H1 (cell line): ENCODE measurements around the gene SPATS2L. TPM values are rescaled to one million over a fixed set of nuclear protein-coding genes. Genes with fewer than 3 reads are reported as not detected.

ENCODE experiments used
- CTBP2 ChIP-seq: IDR thresholded peaks from 2 replicates; pipeline ENCODE4 v1.7.0; 2011; ENCODE audit warnings: borderline replicate concordance, mild to moderate bottlenecking, moderate library complexity, mixed read lengths, low read length; ENCODE audit not compliant: insufficient read depth, insufficient read length
- EGR1 ChIP-seq: IDR thresholded peaks from 2 replicates; pipeline ENCODE4 v1.6.1; 2011; ENCODE audit warnings: low read depth, low read length, borderline replicate concordance
- HDAC6 ChIP-seq: IDR thresholded peaks from one replicate; pipeline ENCODE4 v1.7.1; 2012; ENCODE audit warnings: low read depth, mild to moderate bottlenecking, inconsistent platforms, low read length, moderate library complexity
- TAF1 ChIP-seq: IDR thresholded peaks from 2 replicates; pipeline ENCODE4 v1.6.1; 2011; ENCODE audit warnings: mild to moderate bottlenecking, low read depth, low read length
- TAF7 ChIP-seq: optimal IDR thresholded peaks from 2 replicates; pipeline ENCODE3; 2011; ENCODE audit warnings: low read depth, mild to moderate bottlenecking, inconsistent platforms, low read length, moderate library complexity, borderline replicate concordance
- YY1 ChIP-seq: IDR thresholded peaks from 2 replicates; pipeline ENCODE4 v1.6.1; 2011; ENCODE audit warnings: low read depth, mild to moderate bottlenecking, low read length
- polyA plus RNA-seq, 7 experiments: library from polyadenylated mRNA; depleted of rRNA in 3 of 7; stranded (reverse) in 5 of 7; unstranded in 2 of 7; fragments of >200 nt in 5 of 7; fragments of 200-250 nt in 2 of 7; gene quantifications; 1 replicate in 5 of 7; 2 replicates in 1 of 7; 4 replicates in 1 of 7; pipeline versions ENCODE4 v1.2.1 to v1.2.3, GENCODE V29; 2011 to 2013; ENCODE audit warnings: missing spikeins in 2 of 7, mixed read lengths in 2 of 7
- total RNA-seq: library from RNA; stranded (reverse); fragmentation: NEBNext Ultra II Directional; extraction: Animal tissue kit (Norgen Biotek cat#: 25700); gene quantifications from 2 replicates; pipeline ENCODE4 v1.2.1, GENCODE V29; 2021
- TF ChIP-seq, protein P1 (sequence below): fragments of 300-600 bp; sonication (generic); IDR thresholded peaks from 2 replicates; pipeline ENCODE4 v1.7.1; 2012; ENCODE audit warnings: low read length, moderate library complexity, mild to moderate bottlenecking, inconsistent platforms; ENCODE audit not compliant: insufficient replicate concordance
- TF ChIP-seq, protein P2 (sequence below): IDR thresholded peaks from 2 replicates; pipeline ENCODE4 v1.6.1; 2012; ENCODE audit warnings: inconsistent platforms
- TF ChIP-seq, protein P3 (sequence below): IDR thresholded peaks from 2 replicates; pipeline ENCODE4 v1.6.1; 2012; ENCODE audit warnings: low read length, inconsistent platforms

SPATS2L gene
- total and polyA plus RNA-seq, 2 of the 8 experiments (the other 6 are each of a cell fraction or from before 2014, with no cell fraction given) = 67.3 to 189 TPM

DNA sequence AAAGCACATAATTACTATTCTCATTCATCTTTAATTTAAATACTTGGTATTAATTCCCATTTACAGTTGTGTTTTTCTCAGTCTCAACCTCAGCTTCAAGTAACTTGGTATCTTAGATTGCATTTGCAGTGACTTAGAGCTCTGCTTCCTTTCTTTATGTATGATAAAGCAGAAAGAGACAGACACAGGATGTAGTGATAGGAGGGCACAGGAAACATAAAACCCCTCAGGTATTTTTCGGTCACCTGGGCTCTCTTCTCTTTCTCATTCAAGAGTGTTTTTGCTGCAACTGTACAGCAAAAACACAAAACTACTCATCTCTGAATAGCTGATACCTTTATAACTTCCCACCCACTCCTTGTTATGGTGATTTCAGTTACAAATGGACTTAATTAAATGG lies 120.3 kb downstream of the SPATS2L start (continued):
- TF ChIP-seq, protein P1, sequence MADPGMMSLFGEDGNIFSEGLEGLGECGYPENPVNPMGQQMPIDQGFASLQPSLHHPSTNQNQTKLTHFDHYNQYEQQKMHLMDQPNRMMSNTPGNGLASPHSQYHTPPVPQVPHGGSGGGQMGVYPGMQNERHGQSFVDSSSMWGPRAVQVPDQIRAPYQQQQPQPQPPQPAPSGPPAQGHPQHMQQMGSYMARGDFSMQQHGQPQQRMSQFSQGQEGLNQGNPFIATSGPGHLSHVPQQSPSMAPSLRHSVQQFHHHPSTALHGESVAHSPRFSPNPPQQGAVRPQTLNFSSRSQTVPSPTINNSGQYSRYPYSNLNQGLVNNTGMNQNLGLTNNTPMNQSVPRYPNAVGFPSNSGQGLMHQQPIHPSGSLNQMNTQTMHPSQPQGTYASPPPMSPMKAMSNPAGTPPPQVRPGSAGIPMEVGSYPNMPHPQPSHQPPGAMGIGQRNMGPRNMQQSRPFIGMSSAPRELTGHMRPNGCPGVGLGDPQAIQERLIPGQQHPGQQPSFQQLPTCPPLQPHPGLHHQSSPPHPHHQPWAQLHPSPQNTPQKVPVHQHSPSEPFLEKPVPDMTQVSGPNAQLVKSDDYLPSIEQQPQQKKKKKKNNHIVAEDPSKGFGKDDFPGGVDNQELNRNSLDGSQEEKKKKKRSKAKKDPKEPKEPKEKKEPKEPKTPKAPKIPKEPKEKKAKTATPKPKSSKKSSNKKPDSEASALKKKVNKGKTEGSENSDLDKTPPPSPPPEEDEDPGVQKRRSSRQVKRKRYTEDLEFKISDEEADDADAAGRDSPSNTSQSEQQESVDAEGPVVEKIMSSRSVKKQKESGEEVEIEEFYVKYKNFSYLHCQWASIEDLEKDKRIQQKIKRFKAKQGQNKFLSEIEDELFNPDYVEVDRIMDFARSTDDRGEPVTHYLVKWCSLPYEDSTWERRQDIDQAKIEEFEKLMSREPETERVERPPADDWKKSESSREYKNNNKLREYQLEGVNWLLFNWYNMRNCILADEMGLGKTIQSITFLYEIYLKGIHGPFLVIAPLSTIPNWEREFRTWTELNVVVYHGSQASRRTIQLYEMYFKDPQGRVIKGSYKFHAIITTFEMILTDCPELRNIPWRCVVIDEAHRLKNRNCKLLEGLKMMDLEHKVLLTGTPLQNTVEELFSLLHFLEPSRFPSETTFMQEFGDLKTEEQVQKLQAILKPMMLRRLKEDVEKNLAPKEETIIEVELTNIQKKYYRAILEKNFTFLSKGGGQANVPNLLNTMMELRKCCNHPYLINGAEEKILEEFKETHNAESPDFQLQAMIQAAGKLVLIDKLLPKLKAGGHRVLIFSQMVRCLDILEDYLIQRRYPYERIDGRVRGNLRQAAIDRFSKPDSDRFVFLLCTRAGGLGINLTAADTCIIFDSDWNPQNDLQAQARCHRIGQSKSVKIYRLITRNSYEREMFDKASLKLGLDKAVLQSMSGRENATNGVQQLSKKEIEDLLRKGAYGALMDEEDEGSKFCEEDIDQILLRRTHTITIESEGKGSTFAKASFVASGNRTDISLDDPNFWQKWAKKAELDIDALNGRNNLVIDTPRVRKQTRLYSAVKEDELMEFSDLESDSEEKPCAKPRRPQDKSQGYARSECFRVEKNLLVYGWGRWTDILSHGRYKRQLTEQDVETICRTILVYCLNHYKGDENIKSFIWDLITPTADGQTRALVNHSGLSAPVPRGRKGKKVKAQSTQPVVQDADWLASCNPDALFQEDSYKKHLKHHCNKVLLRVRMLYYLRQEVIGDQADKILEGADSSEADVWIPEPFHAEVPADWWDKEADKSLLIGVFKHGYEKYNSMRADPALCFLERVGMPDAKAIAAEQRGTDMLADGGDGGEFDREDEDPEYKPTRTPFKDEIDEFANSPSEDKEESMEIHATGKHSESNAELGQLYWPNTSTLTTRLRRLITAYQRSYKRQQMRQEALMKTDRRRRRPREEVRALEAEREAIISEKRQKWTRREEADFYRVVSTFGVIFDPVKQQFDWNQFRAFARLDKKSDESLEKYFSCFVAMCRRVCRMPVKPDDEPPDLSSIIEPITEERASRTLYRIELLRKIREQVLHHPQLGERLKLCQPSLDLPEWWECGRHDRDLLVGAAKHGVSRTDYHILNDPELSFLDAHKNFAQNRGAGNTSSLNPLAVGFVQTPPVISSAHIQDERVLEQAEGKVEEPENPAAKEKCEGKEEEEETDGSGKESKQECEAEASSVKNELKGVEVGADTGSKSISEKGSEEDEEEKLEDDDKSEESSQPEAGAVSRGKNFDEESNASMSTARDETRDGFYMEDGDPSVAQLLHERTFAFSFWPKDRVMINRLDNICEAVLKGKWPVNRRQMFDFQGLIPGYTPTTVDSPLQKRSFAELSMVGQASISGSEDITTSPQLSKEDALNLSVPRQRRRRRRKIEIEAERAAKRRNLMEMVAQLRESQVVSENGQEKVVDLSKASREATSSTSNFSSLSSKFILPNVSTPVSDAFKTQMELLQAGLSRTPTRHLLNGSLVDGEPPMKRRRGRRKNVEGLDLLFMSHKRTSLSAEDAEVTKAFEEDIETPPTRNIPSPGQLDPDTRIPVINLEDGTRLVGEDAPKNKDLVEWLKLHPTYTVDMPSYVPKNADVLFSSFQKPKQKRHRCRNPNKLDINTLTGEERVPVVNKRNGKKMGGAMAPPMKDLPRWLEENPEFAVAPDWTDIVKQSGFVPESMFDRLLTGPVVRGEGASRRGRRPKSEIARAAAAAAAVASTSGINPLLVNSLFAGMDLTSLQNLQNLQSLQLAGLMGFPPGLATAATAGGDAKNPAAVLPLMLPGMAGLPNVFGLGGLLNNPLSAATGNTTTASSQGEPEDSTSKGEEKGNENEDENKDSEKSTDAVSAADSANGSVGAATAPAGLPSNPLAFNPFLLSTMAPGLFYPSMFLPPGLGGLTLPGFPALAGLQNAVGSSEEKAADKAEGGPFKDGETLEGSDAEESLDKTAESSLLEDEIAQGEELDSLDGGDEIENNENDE = no peak
- TF ChIP-seq TAF7 (no peak), CTBP2 (no peak), HDAC6 (no peak), EGR1 (no peak), TAF1 (no peak), YY1 (no peak)
- TF ChIP-seq, protein P2, sequence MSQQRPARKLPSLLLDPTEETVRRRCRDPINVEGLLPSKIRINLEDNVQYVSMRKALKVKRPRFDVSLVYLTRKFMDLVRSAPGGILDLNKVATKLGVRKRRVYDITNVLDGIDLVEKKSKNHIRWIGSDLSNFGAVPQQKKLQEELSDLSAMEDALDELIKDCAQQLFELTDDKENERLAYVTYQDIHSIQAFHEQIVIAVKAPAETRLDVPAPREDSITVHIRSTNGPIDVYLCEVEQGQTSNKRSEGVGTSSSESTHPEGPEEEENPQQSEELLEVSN = no peak
- TF ChIP-seq, protein P3, sequence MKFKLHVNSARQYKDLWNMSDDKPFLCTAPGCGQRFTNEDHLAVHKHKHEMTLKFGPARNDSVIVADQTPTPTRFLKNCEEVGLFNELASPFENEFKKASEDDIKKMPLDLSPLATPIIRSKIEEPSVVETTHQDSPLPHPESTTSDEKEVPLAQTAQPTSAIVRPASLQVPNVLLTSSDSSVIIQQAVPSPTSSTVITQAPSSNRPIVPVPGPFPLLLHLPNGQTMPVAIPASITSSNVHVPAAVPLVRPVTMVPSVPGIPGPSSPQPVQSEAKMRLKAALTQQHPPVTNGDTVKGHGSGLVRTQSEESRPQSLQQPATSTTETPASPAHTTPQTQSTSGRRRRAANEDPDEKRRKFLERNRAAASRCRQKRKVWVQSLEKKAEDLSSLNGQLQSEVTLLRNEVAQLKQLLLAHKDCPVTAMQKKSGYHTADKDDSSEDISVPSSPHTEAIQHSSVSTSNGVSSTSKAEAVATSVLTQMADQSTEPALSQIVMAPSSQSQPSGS = no peak
